OCI-LY1 (cell line): ENCODE data around the gene SDK1.

Source experiments
- H2AFZ ChIP-seq: fragments of 200-600 bp; sonication (generic), shearing (Covaris generic); 2 replicates; pipeline ENCODE4 v1.6.0; 2014; ENCODE audit warnings: antibody characterized with exemption, mild to moderate bottlenecking, low read length
- H3F3A ChIP-seq: fragments of 200-600 bp; sonication (generic), shearing (Covaris generic); 2 replicates; pipeline ENCODE4 v1.6.0; 2014; ENCODE audit warnings: mild to moderate bottlenecking, antibody characterized with exemption, low read length, moderate library complexity; ENCODE audit not compliant: insufficient read depth
- H3K27ac ChIP-seq: fragments of 200-600 bp; sonication (generic); 2 replicates; pipeline ENCODE4 v1.5.1; 2014; ENCODE audit warnings: low read length, mixed run types, mild to moderate bottlenecking, low read depth; ENCODE audit not compliant: poor library complexity, severe bottlenecking
- H3K27me3 ChIP-seq: fragments of 200-600 bp; sonication (generic); 2 replicates; pipeline ENCODE4 v1.6.0; 2014; ENCODE audit warnings: antibody characterized with exemption, mild to moderate bottlenecking, low read length, moderate library complexity; ENCODE audit not compliant: insufficient read depth
- H3K36me3 ChIP-seq: fragments of 200-600 bp; sonication (generic); 2 replicates; pipeline ENCODE4 v1.6.1; 2014; ENCODE audit warnings: mild to moderate bottlenecking, antibody characterized with exemption, low read length, moderate library complexity, mixed read lengths; ENCODE audit not compliant: insufficient read depth
- H3K4me1 ChIP-seq: fragments of 200-600 bp; sonication (generic); 2 replicates; pipeline ENCODE4 v1.5.1; 2014; ENCODE audit warnings: mild to moderate bottlenecking, low read length, moderate library complexity; ENCODE audit not compliant: insufficient read depth, severe bottlenecking
- H3K4me2 ChIP-seq: fragments of 200-600 bp; sonication (generic), shearing (Covaris generic); 2 replicates; pipeline ENCODE4 v1.6.1; 2014; ENCODE audit warnings: low read length
- H3K4me3 ChIP-seq: fragments of 200-600 bp; sonication (generic); 2 replicates; pipeline ENCODE4 v1.5.1; 2014; ENCODE audit warnings: low read length, low read depth, mild to moderate bottlenecking, mixed read lengths; ENCODE audit not compliant: poor library complexity, severe bottlenecking
- H3K79me2 ChIP-seq: fragments of 200-600 bp; shearing (Covaris generic); 2 replicates; pipeline ENCODE4 v1.6.1; 2016; ENCODE audit warnings: mixed run types, low read length, mixed read lengths; ENCODE audit not compliant: insufficient read depth
- H3K9ac ChIP-seq: fragments of 200-600 bp; sonication (generic), shearing (Covaris generic); 2 replicates; pipeline ENCODE4 v1.6.1; 2014; ENCODE audit warnings: mild to moderate bottlenecking, low read length, mixed read lengths
- H3K9me2 ChIP-seq: fragments of 200-600 bp; sonication (generic), shearing (Covaris generic); 2 replicates; pipeline ENCODE4 v1.6.1; 2014; ENCODE audit warnings: low read depth, mild to moderate bottlenecking, low read length, mixed read lengths
- H3K9me3 ChIP-seq: fragments of 200-600 bp; shearing (Covaris generic); 2 replicates; pipeline ENCODE4 v1.6.1; 2014; ENCODE audit warnings: low read length, mixed read lengths
- H4K20me1 ChIP-seq: fragments of 200-600 bp; sonication (generic), shearing (Covaris generic); 2 replicates; pipeline ENCODE4 v1.6.0; 2016; ENCODE audit warnings: mild to moderate bottlenecking, low read length; ENCODE audit not compliant: insufficient read depth
- EZH2 ChIP-seq: fragments of 200-600 bp; sonication (generic), shearing (Covaris generic); IDR thresholded peaks from 2 replicates; pipeline ENCODE4 v1.8.0; 2017; ENCODE audit warnings: borderline replicate concordance, mixed run types, mild to moderate bottlenecking, antibody characterized with exemption, low read length, moderate library complexity, mixed read lengths
- TF ChIP-seq, protein P1 (sequence below): fragments of 200-600 bp; sonication (generic), shearing (Covaris generic); IDR thresholded peaks from 2 replicates; pipeline ENCODE4 v1.5.1; 2017; ENCODE audit warnings: mild to moderate bottlenecking, antibody characterized with exemption, low read length, moderate library complexity, mixed read lengths

Gene SDK1

DNA sequence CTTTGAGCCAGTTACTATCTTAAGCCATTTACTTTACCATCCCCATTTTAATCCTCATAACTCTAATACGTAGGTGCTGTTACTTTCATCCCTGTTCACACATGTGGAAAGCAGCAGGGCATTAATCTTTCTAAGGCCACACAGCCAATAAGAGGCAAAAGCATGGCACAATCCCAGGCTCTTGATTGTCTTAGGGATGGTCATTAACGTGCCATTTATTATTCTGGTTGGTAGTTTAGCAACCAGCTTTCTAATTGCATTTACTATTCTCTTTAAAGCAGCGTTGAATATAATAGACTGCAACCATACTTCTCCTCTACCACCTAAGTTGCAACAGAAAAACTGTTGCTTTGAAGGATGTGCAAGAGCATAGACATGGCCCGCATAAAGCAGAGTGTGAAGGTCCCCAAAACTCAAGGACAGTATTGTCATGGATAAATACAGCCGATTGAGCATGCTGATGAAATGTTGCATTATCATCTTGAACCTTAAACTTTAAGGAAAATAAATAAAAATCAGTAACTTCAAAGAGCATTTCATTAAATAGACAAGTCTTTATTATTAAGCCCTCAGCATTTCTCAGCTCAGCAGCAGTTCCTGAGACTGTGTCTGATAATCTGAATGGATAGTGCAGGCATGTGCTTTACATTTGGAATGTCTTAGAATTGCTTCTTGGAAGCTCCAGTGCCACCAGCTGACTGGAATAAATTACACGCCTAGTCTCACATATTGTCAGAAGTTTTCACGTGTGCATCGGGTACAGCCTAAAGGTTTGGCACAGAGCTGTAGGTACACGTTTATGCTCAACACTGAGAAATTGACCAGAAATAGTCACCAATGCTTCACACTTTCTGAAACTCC, 467.1 kb downstream of the SDK1 start:
- Histone ChIP-seq H3K4me2 (no peak overlapping the region), H3K9ac (no peak overlapping the region), H3K27me3 (no peaks in the 10 kb centered on the region), H3K36me3 (no peaks in the 10 kb centered on the region), H3K79me2 (no peaks in the 10 kb centered on the region), H3K9me2 (no peaks in the 10 kb centered on the region), H2AFZ (no peak overlapping the region), H3F3A (no peaks in the 10 kb centered on the region), H3K9me3 (peaks cover 4% of the 10 kb centered on the region), H3K4me1 (peaks cover 2% of the 10 kb centered on the region), H4K20me1 (no peaks in the 10 kb centered on the region), H3K4me3 (no peak overlapping the region), H3K27ac (no peak overlapping the region)
- TF ChIP-seq EZH2: no peak
- TF ChIP-seq, protein P1, sequence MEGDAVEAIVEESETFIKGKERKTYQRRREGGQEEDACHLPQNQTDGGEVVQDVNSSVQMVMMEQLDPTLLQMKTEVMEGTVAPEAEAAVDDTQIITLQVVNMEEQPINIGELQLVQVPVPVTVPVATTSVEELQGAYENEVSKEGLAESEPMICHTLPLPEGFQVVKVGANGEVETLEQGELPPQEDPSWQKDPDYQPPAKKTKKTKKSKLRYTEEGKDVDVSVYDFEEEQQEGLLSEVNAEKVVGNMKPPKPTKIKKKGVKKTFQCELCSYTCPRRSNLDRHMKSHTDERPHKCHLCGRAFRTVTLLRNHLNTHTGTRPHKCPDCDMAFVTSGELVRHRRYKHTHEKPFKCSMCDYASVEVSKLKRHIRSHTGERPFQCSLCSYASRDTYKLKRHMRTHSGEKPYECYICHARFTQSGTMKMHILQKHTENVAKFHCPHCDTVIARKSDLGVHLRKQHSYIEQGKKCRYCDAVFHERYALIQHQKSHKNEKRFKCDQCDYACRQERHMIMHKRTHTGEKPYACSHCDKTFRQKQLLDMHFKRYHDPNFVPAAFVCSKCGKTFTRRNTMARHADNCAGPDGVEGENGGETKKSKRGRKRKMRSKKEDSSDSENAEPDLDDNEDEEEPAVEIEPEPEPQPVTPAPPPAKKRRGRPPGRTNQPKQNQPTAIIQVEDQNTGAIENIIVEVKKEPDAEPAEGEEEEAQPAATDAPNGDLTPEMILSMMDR: no peak

GRCh38 chr7:3771906-3772305, 470.9 kb downstream of the SDK1 start:
- Histone ChIP-seq H4K20me1 (no peaks in the 10 kb centered on the region), H3K4me3 (no peak overlapping the region), H2AFZ (no peak overlapping the region), H3K9ac (no peak overlapping the region), H3K4me2 (no peak overlapping the region), H3K36me3 (no peaks in the 10 kb centered on the region), H3K9me2 (no peaks in the 10 kb centered on the region), H3K79me2 (no peaks in the 10 kb centered on the region), H3K27me3 (no peaks in the 10 kb centered on the region), H3F3A (no peaks in the 10 kb centered on the region), H3K4me1 (no peaks in the 10 kb centered on the region), H3K9me3 (peaks cover 5% of the 10 kb centered on the region), H3K27ac (no peak overlapping the region)
- TF ChIP-seq, protein P1: no peak
- no peak for TF ChIP-seq EZH2

GRCh38 chr7:3778345-3778744, 477.3 kb downstream of the SDK1 start:
- Histone ChIP-seq H3K27me3 (no peaks in the 10 kb centered on the region), H3K9me2 (no peaks in the 10 kb centered on the region), H4K20me1 (no peaks in the 10 kb centered on the region), H3K79me2 (no peaks in the 10 kb centered on the region), H3K36me3 (no peaks in the 10 kb centered on the region), H3K4me2 (no peak overlapping the region), H3K27ac (no peak overlapping the region), H3K9ac (no peak overlapping the region), H3F3A (no peaks in the 10 kb centered on the region), H3K4me1 (no peaks in the 10 kb centered on the region), H3K9me3 (peaks cover 21% of the 10 kb centered on the region), H2AFZ (no peak overlapping the region), H3K4me3 (no peak overlapping the region)
- TF ChIP-seq EZH2: no peak
- TF ChIP-seq, protein P1: no peak
